ENCODE measurements around the gene GRIK4. TPM values are rescaled to one million over a fixed set of nuclear protein-coding genes. Genes with fewer than 3 reads are reported as not detected.

Gene GRIK4
- total and polyA plus RNA-seq, 9 of the 15 experiments (the other 6 are each of a cell fraction or from before 2014, with no cell fraction given): not detected

DNA sequence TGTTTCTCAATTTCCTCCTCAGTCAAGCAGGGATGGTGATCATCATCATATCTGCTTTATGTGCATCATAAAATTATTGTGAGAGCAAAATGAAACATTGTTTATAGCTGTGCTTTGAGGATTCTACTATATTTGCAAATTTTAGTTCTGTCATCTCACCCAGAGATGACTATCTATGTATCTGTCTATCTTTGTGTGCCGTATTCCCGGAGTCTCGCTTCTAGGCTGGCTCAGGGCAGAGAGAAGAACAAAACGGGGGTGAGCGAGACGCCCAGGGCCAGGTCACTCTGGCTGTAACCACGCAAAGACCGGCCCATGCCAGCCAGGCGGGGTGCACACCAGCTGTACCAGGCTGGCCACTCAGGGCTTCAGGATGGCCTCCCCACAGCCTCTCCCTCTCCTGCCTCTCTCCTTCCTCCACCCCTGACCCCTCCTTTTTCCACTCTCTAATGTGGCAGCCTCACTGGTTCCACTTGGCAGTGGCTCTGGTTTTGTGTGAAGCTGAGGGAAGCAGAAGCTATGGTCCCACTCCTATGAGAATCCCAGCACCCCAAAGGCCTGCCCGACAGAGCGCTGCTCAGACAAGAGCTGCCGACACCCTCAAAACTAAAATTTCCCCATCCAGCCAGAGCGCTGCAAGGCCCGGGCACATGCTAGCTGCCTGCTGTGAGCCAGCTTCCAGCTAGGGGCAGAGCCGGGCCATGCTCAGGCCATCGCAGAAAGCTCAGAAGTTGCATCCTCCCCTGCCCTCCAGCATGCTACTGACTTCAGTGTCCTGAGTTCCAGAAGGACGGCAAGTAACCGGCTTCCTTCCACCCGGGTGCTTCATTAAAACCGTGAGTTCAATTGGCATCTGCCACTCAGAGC is 372.8 kb downstream of the GRIK4 start:
- H2AFZ ChIP-seq (ENCODE audit: low read depth, low read length): no peak overlapping the region
- no peaks in the 10 kb centered on the region for H3K9me3 ChIP-seq (replicated peaks; ENCODE audit: control insufficient read depth, insufficient read depth, low read depth, low read length)
- no peak overlapping the region for H3K27ac ChIP-seq (ENCODE audit: extremely low read depth, low read depth, low read length)
- H3K36me3 ChIP-seq (ENCODE audit: control insufficient read depth, insufficient read depth, low read length): no peaks in the 10 kb centered on the region
- H3K9ac ChIP-seq (ENCODE audit: insufficient read depth in 1 of 2, low read depth in 2 of 2, low read length in 2 of 2): no peak overlapping the region
- no peak for ATAC-seq
- H4K20me1 ChIP-seq (replicated peaks; ENCODE audit: control insufficient read depth, insufficient read depth, low read length): no peaks in the 10 kb centered on the region
- no peak for FAIRE-seq
- H3K27me3 ChIP-seq (ENCODE audit: control insufficient read depth in 2 of 2, insufficient read depth in 2 of 2, low read length in 2 of 2): peaks cover 10 to 46% of the 10 kb centered on the region in 2 experiments; a peak in 3 of 5 replicates
- in situ Hi-C loops (cut with MboI) (no loop called here), intact Hi-C loops (cut with micrococcal nuclease) (no loop called here)
- POLR2A ChIA-PET: interaction anchor here (0.7 to 1.2 kb wide), 3 partner anchors 11 to 252 kb away, joined by 3 read pairs; no protein-coding TSS in a partner anchor
- peaks cover 2% of the 10 kb centered on the region for H3K9me1 ChIP-seq (ENCODE audit: control insufficient read depth, insufficient read depth, low read length)
- DNase-seq (ENCODE audit: extremely low read depth in 1 of 4, low spot score in 3 of 4): no peak
- no TSS peak for BruUV-seq (replicated peaks)
- CTCF ChIA-PET (ENCODE audit: low intra/inter-chr PET ratio): no interaction called here
- H3K4me3 ChIP-seq: no peak overlapping the region
- no peaks in the 10 kb centered on the region for H3K4me1 ChIP-seq (replicated peaks in 1 of 2; ENCODE audit: control insufficient read depth in 2 of 2, insufficient read depth in 2 of 2, low read length in 2 of 2)
- no peak overlapping the region for H3K4me2 ChIP-seq (ENCODE audit: insufficient read depth, low read length)
- no peaks in the 10 kb centered on the region for H3K79me2 ChIP-seq (ENCODE audit: control insufficient read depth, insufficient read depth, low read length)
- 3% methylated on average over 20 of the region's 20 CpGs for WGBS (ENCODE audit: insufficient coverage, low coverage, missing lambda C conversion rate)
- no peak for TF ChIP-seq ZNF780A (CRISPR knock-in tag; IDR thresholded peaks at IDR 0.05)
- TF ChIP-seq, protein P1, sequence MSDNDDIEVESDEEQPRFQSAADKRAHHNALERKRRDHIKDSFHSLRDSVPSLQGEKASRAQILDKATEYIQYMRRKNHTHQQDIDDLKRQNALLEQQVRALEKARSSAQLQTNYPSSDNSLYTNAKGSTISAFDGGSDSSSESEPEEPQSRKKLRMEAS (CRISPR knock-in tag; IDR thresholded peaks at IDR 0.05): no peak
- TF ChIP-seq HOXB6 (CRISPR knock-in tag; IDR thresholded peaks at IDR 0.05; ENCODE audit: borderline replicate concordance): no peak
- TF ChIP-seq, protein P2, sequence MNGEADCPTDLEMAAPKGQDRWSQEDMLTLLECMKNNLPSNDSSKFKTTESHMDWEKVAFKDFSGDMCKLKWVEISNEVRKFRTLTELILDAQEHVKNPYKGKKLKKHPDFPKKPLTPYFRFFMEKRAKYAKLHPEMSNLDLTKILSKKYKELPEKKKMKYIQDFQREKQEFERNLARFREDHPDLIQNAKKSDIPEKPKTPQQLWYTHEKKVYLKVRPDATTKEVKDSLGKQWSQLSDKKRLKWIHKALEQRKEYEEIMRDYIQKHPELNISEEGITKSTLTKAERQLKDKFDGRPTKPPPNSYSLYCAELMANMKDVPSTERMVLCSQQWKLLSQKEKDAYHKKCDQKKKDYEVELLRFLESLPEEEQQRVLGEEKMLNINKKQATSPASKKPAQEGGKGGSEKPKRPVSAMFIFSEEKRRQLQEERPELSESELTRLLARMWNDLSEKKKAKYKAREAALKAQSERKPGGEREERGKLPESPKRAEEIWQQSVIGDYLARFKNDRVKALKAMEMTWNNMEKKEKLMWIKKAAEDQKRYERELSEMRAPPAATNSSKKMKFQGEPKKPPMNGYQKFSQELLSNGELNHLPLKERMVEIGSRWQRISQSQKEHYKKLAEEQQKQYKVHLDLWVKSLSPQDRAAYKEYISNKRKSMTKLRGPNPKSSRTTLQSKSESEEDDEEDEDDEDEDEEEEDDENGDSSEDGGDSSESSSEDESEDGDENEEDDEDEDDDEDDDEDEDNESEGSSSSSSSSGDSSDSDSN (IDR thresholded peaks at IDR 0.05; ENCODE audit: borderline replicate concordance in 1 of 2, low read depth in 2 of 2, low read length in 2 of 2): no peak
- TF ChIP-seq ILK (tag; IDR thresholded peaks at IDR 0.05; ENCODE audit: borderline replicate concordance, low read depth): no peak
- TF ChIP-seq, protein P3, sequence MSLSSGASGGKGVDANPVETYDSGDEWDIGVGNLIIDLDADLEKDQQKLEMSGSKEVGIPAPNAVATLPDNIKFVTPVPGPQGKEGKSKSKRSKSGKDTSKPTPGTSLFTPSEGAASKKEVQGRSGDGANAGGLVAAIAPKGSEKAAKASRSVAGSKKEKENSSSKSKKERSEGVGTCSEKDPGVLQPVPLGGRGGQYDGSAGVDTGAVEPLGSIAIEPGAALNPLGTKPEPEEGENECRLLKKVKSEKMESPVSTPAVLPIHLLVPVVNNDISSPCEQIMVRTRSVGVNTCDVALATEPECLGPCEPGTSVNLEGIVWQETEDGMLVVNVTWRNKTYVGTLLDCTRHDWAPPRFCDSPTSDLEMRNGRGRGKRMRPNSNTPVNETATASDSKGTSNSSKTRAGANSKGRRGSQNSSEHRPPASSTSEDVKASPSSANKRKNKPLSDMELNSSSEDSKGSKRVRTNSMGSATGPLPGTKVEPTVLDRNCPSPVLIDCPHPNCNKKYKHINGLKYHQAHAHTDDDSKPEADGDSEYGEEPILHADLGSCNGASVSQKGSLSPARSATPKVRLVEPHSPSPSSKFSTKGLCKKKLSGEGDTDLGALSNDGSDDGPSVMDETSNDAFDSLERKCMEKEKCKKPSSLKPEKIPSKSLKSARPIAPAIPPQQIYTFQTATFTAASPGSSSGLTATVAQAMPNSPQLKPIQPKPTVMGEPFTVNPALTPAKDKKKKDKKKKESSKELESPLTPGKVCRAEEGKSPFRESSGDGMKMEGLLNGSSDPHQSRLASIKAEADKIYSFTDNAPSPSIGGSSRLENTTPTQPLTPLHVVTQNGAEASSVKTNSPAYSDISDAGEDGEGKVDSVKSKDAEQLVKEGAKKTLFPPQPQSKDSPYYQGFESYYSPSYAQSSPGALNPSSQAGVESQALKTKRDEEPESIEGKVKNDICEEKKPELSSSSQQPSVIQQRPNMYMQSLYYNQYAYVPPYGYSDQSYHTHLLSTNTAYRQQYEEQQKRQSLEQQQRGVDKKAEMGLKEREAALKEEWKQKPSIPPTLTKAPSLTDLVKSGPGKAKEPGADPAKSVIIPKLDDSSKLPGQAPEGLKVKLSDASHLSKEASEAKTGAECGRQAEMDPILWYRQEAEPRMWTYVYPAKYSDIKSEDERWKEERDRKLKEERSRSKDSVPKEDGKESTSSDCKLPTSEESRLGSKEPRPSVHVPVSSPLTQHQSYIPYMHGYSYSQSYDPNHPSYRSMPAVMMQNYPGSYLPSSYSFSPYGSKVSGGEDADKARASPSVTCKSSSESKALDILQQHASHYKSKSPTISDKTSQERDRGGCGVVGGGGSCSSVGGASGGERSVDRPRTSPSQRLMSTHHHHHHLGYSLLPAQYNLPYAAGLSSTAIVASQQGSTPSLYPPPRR (CRISPR knock-in tag; IDR thresholded peaks at IDR 0.05; ENCODE audit: borderline replicate concordance): no peak
- no peak for TF ChIP-seq BRCA1 (IDR thresholded peaks at IDR 0.05)
- no peak for TF ChIP-seq BRCA1 (CRISPR knock-in tag; IDR thresholded peaks at IDR 0.05)
- TF ChIP-seq CBX8 (IDR thresholded peaks at IDR 0.05; ENCODE audit: borderline replicate concordance, extremely low read depth, low read depth, low read length, poor library complexity, severe bottlenecking): no peak
- TF ChIP-seq, protein P4, sequence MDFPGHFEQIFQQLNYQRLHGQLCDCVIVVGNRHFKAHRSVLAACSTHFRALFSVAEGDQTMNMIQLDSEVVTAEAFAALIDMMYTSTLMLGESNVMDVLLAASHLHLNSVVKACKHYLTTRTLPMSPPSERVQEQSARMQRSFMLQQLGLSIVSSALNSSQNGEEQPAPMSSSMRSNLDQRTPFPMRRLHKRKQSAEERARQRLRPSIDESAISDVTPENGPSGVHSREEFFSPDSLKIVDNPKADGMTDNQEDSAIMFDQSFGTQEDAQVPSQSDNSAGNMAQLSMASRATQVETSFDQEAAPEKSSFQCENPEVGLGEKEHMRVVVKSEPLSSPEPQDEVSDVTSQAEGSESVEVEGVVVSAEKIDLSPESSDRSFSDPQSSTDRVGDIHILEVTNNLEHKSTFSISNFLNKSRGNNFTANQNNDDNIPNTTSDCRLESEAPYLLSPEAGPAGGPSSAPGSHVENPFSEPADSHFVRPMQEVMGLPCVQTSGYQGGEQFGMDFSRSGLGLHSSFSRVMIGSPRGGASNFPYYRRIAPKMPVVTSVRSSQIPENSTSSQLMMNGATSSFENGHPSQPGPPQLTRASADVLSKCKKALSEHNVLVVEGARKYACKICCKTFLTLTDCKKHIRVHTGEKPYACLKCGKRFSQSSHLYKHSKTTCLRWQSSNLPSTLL (IDR thresholded peaks at IDR 0.05): no peak

Data from K562 (cell line).